22Rv1 (cell line): ENCODE results near the gene MACC1.

Source experiments
- ZFX ChIP-seq: fragments of 450-650 bp; IDR thresholded peaks from 2 replicates; pipeline ENCODE4 v1.6.1; 2017; ENCODE audit warnings: antibody characterized with exemption, borderline replicate concordance
- TF ChIP-seq, protein P1 (sequence below): fragments of 450-650 bp; IDR thresholded peaks from 2 replicates; pipeline ENCODE4 v1.5.1; 2017; ENCODE audit warnings: mild to moderate bottlenecking

DNA sequence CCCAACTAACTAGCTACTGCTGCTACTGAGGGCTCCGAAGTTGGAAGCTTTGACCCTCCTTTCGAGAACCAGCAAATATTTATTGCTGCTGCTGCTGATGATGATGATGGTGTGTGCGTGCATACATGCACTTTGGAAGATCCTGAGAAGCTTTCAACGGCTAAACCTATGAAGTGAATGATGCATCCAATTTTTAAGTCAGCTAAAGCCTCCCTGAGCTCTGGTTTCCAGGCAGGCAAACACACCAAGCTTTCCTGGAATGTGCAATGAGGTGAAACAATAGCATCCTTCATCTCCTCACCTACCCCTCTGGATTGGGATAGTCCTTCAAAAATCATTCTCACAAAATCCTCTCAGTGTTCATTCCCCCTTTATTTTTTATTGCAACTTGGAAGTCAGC, 13.9 kb downstream of the MACC1 start:
- TF ChIP-seq, protein P1, sequence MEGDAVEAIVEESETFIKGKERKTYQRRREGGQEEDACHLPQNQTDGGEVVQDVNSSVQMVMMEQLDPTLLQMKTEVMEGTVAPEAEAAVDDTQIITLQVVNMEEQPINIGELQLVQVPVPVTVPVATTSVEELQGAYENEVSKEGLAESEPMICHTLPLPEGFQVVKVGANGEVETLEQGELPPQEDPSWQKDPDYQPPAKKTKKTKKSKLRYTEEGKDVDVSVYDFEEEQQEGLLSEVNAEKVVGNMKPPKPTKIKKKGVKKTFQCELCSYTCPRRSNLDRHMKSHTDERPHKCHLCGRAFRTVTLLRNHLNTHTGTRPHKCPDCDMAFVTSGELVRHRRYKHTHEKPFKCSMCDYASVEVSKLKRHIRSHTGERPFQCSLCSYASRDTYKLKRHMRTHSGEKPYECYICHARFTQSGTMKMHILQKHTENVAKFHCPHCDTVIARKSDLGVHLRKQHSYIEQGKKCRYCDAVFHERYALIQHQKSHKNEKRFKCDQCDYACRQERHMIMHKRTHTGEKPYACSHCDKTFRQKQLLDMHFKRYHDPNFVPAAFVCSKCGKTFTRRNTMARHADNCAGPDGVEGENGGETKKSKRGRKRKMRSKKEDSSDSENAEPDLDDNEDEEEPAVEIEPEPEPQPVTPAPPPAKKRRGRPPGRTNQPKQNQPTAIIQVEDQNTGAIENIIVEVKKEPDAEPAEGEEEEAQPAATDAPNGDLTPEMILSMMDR = no peak
- no peak for TF ChIP-seq ZFX
